C4-2B (cell line): Measurements from ENCODE around the gene AUH.

Experiments used
- CTCF ChIP-seq: fragments of 450-650 bp; conservative IDR thresholded peaks from 2 replicates; pipeline ENCODE4 v1.5.1; 2017; ENCODE audit warnings: mild to moderate bottlenecking
- ZFX ChIP-seq: fragments of 450-650 bp; IDR thresholded peaks from 2 replicates; pipeline ENCODE4 v1.6.1; 2017

- no peak for TF ChIP-seq CTCF
- no peak for TF ChIP-seq ZFX
These were observed 69.9 kb downstream of the AUH start for GRCh38 chr9:91291866-91292265.
